Type B pancreatic cell (in vitro differentiated cells): ENCODE data around the gene SLC35D2. TPM values are rescaled to one million over a fixed set of nuclear protein-coding genes. Genes with fewer than 3 reads are reported as not detected.

Experiments used
- DNase-seq: peaks from one replicate; pipeline ENCODE4 v3.0.0; 2021; ENCODE audit warnings: mixed read lengths; ENCODE audit not compliant: unreplicated experiment; ENCODE audit errors: extremely low spot score
- H3K27ac Mint-ChIP-seq: 2 replicates; pipeline ENCODE4 v1.8.0; 2021; ENCODE audit warnings: mild to moderate bottlenecking, mixed read lengths
- H3K27me3 Mint-ChIP-seq: 2 replicates; pipeline ENCODE4 v1.8.0; 2021; ENCODE audit warnings: mixed read lengths
- H3K36me3 Mint-ChIP-seq: 2 replicates; pipeline ENCODE4 v1.8.0; 2021; ENCODE audit warnings: mixed read lengths
- H3K4me1 Mint-ChIP-seq: one replicate; pipeline ENCODE4 v1.8.0; 2021; ENCODE audit warnings: mixed read lengths; ENCODE audit not compliant: unreplicated experiment
- H3K4me3 Mint-ChIP-seq: 2 replicates; pipeline ENCODE4 v1.8.0; 2021; ENCODE audit warnings: mild to moderate bottlenecking, mixed read lengths
- H3K9me3 Mint-ChIP-seq: 2 replicates; pipeline ENCODE4 v1.8.0; 2021; ENCODE audit warnings: mixed read lengths
- total RNA-seq: library from RNA; stranded (reverse); gene quantifications from 2 replicates; pipeline ENCODE4 v1.2.1, GENCODE V29; 2021; ENCODE audit warnings: low replicate concordance
- TF ChIP-seq, protein P1 (sequence below): fragments of 200-600 bp; sonication (generic); conservative IDR thresholded peaks from 2 replicates; pipeline ENCODE4 v1.5.0; 2021; ENCODE audit warnings: antibody characterized with exemption, mild to moderate bottlenecking

The SLC35D2 gene
- total RNA-seq, 1 donor from 2014 or later, result 25.7 TPM

DNA sequence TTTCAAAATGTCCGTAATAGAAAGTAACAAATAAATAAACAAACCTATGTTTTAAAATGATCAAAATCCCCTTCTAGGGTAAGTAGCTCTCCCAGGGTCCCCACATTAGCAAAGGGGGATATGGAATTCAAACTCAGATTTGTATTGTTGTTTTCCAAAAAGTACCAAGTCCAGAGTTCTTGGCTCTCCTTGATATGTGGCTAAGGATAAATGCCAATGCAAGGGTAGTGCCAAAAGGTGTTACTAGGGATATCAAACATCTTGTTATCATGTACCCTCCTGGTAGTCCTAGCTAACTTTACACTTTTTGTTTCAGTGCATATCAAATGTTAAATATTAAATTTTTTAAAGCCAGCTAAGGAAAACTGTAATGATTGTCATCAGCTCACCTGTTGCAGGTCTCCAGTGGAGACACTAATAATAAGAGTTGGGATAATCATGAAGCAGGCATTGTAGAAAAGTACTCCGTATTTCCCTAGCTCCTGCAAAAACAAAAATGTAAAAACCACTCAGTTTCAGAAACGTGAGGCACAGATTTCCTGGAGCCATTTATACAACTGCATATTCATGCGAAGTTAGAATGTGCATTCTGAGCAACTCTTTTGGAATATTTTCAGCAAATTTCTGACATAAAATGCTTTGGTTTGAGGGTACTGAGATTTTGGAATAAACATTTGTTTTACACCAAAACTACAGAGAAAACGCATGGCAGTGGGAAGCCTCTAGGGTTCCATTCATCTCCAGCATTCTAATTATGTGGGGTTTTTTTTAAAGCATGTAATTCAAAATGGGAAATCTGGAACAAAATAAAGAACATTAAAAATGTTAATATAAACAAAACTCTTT is 39.8 kb downstream of the SLC35D2 start:
- Mint-ChIP-seq H3K4me3 (no peak overlapping the region), H3K27ac (peak overlapping the region; percentile 5)
- TF ChIP-seq, protein P1, sequence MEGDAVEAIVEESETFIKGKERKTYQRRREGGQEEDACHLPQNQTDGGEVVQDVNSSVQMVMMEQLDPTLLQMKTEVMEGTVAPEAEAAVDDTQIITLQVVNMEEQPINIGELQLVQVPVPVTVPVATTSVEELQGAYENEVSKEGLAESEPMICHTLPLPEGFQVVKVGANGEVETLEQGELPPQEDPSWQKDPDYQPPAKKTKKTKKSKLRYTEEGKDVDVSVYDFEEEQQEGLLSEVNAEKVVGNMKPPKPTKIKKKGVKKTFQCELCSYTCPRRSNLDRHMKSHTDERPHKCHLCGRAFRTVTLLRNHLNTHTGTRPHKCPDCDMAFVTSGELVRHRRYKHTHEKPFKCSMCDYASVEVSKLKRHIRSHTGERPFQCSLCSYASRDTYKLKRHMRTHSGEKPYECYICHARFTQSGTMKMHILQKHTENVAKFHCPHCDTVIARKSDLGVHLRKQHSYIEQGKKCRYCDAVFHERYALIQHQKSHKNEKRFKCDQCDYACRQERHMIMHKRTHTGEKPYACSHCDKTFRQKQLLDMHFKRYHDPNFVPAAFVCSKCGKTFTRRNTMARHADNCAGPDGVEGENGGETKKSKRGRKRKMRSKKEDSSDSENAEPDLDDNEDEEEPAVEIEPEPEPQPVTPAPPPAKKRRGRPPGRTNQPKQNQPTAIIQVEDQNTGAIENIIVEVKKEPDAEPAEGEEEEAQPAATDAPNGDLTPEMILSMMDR, result no peak

DNA sequence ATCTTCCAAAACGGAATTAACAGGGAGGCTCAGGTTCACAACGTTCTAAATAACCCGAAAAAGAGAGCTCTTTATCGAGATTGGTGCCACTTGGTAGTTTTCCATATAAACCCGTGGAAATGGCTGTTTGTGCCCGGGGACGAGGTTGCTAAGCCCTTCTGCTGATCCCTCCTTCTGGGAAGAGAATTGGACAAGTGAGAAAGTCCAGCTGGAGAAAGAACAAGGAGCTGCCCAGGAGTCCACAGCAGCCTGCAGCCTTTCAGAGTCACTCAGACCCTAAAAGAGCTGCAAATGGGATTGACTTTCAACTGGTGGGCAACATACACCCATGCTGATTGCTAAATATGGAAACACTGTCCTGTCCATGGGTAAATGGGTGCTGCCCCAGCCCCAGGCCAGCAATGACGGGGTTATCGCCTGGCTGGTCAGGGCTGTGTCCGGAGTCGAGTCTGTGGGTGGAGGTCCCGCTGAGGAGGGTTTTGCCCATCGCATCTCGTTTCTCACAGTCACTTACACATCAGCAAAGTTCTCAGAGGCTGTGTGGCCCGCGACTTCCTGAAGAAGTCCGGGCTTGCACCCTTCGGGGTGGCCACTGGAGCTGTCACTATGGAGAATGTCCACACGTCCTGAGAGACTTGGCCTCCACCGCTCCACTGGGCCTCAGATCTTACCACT is 40.8 kb downstream of the SLC35D2 start:
- peaks cover 7% of the 10 kb centered on the region for H3K4me1 Mint-ChIP-seq
- H3K9me3 Mint-ChIP-seq, result no peaks in the 10 kb centered on the region
- TF ChIP-seq, protein P1, result no peak
- H3K4me3 Mint-ChIP-seq, result no peak overlapping the region
- H3K27me3 Mint-ChIP-seq, result no peaks in the 10 kb centered on the region
- H3K27ac Mint-ChIP-seq, result no peak overlapping the region
- no peaks in the 10 kb centered on the region for H3K36me3 Mint-ChIP-seq
- no peak for DNase-seq

More for the DNA sequence above, 39.8 kb downstream of the SLC35D2 start:
- peaks cover 5% of the 10 kb centered on the region for H3K9me3 Mint-ChIP-seq
- DNase-seq, result no peak
- H3K27me3 Mint-ChIP-seq, result no peaks in the 10 kb centered on the region
- H3K4me1 Mint-ChIP-seq, result peaks cover 7% of the 10 kb centered on the region
- peaks cover 4% of the 10 kb centered on the region for H3K36me3 Mint-ChIP-seq

DNA sequence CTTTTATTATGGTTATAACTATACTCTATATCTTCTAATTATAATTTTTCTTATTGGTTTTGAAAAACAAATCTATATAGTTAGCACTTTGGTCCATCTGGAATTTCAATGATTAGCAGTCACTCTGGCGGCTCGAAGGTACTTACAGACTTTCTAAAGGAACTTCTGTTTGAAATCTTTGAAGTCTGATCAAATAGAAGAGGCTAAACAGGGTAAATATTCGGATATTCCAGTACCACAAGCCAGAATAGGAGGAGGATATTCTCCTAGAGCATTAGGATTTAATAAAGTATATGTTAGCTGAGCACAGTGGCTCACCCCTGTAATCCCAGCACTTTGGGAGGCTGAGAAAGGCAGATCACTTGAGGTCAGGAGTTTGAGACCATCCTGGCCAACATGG is 42.8 kb downstream of the SLC35D2 start:
- H3K27me3 Mint-ChIP-seq, result no peaks in the 10 kb centered on the region
- peaks cover 7% of the 10 kb centered on the region for H3K4me1 Mint-ChIP-seq
- no peak for DNase-seq
- H3K4me3 Mint-ChIP-seq, result no peak overlapping the region
- H3K27ac Mint-ChIP-seq, result no peak overlapping the region
- no peaks in the 10 kb centered on the region for H3K36me3 Mint-ChIP-seq
- no peaks in the 10 kb centered on the region for H3K9me3 Mint-ChIP-seq
- TF ChIP-seq, protein P1, result no peak

DNA sequence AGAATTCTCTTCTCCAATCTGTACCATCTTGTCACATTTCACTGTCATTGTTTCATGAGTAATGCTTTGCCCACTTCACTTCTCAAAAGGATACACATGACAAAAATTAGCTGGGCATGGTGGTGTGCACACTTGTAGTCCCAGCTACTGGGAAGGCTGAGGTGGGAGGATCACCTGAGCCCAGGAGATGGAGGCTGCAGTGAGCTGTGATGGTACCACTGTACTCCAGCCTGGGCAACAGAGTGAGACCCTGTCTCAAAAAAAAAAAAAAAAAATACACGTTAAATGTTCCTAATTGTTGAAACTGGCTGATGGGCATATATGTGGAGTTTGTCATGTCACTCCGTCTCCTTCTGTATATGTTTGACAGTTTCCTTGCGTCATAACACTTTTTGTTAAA is 45.2 kb downstream of the SLC35D2 start:
- Mint-ChIP-seq H3K4me1 (peaks cover 7% of the 10 kb centered on the region), H3K27ac (no peak overlapping the region), H3K9me3 (no peaks in the 10 kb centered on the region), H3K27me3 (no peaks in the 10 kb centered on the region), H3K4me3 (no peak overlapping the region), H3K36me3 (peaks cover 5% of the 10 kb centered on the region)
- no peak for DNase-seq
- TF ChIP-seq, protein P1, result no peak

DNA sequence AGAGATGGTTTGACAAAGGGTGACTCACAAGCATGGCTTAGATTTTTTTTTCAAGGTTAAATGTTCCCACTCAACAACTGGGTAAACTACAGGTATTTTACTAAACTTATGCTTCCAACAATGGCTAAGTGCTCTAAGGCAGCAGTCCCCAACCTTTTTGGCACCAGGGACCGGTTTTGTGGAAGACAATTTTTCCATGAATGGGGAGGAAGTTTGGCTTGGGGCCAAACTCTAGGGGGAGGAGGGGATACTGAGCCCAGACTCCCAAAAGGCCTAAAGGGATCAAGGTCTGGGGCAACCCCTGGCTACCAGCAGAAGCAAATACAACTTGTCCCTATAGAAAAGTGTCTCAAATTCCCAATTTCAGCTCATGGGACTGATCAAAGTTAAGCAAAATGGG is 49.6 kb downstream of the SLC35D2 start:
- DNase-seq, result no peak
- TF ChIP-seq, protein P1, result no peak
- Mint-ChIP-seq H3K27me3 (no peaks in the 10 kb centered on the region), H3K9me3 (no peaks in the 10 kb centered on the region), H3K4me3 (no peak overlapping the region), H3K36me3 (peaks cover 5% of the 10 kb centered on the region), H3K27ac (no peak overlapping the region), H3K4me1 (no peaks in the 10 kb centered on the region)
